Upper lobe of left lung (tissue), 4 donors: ENCODE data around the gene DLEU7.

ENCODE experiments used
- CTCF ChIP-seq, 6 experiments: fragments of 450-650 bp in 4 of 6; fragments of 200-600 bp in 2 of 6; sonication (generic) in 2 of 6; IDR thresholded peaks; one replicate each; pipeline ENCODE4 v1.5.1; 2016 to 2019; ENCODE audit warnings: antibody characterized with exemption in 6 of 6
- EP300 ChIP-seq, 4 donors: sonication (generic); formaldehyde crosslinking; IDR thresholded peaks; one replicate each; pipeline ENCODE4 v1.5.1; 2017; ENCODE audit warnings: antibody characterized with exemption in 4 of 4, control low read depth in 2 of 4
- POLR2A ChIP-seq, 4 donors: fragments of 450-650 bp; IDR thresholded peaks; one replicate each; pipeline ENCODE4 v1.5.1; 2016 to 2017; ENCODE audit warnings: antibody characterized with exemption in 4 of 4, mild to moderate bottlenecking in 2 of 4
- POLR2AphosphoS5 ChIP-seq, 2 donors: sonication (generic); formaldehyde crosslinking; IDR thresholded peaks; one replicate each; pipeline ENCODE4 v1.5.1; 2017; ENCODE audit warnings: antibody characterized with exemption in 2 of 2

GRCh38 chr13:50842990-50843256 is 569 bp downstream of the DLEU7 start:
- no peak for TF ChIP-seq CTCF (IDR thresholded peaks at IDR 0.05)
- no peak for TF ChIP-seq EP300 (IDR thresholded peaks at IDR 0.05)
- TF ChIP-seq POLR2A (IDR thresholded peaks at IDR 0.05), result no peak
- TF ChIP-seq POLR2AphosphoS5 (IDR thresholded peaks at IDR 0.05), result no peak
